Measurements from ENCODE around the gene RDH14. TPM values are rescaled to one million over a fixed set of nuclear protein-coding genes. Genes with fewer than 3 reads are reported as not detected.

Gene RDH14, protein sequence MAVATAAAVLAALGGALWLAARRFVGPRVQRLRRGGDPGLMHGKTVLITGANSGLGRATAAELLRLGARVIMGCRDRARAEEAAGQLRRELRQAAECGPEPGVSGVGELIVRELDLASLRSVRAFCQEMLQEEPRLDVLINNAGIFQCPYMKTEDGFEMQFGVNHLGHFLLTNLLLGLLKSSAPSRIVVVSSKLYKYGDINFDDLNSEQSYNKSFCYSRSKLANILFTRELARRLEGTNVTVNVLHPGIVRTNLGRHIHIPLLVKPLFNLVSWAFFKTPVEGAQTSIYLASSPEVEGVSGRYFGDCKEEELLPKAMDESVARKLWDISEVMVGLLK
- 22.4 TPM for total RNA-seq
- long read RNA-seq, transcript RDH14-201 (2 exons, 1,587 nt) = major isoform, 37 of 42 reads
- long read RNA-seq, partial matches to known transcripts = 0 of 42 reads
- long read RNA-seq, other reads (novel, unspliced or antisense) = 4 of 42 reads

DNA sequence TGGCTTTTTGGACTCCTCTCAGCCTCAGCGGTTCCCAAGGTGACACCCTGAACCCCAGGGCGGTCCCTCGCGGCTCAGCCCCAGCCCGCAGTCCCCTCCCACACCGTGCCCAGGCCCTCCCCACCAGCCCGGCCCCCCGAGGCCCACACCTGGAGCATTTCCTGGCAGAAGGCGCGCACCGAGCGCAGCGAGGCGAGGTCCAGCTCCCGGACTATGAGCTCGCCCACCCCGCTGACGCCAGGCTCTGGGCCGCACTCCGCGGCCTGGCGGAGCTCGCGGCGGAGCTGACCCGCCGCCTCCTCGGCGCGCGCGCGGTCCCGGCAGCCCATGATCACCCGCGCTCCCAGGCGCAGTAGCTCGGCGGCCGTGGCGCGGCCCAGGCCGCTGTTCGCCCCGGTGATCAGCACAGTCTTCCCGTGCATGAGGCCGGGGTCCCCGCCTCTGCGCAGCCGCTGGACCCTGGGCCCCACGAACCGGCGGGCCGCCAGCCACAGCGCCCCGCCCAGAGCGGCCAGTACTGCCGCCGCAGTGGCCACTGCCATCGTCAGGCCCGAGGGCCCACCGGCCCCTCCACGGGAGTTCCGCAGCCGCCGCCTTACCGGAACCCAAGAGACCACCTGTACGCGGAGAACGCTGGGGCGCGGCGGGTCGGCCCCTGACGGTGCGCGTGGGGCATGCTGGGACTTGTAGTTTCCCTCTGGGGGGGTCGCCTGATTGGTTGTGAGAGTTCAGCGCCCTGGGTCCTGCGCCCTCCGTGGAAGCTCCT is at the start of gene RDH14:
Gene RDH14, minus strand, starts transcription at position 623 of the 766 bp plus-strand sequence. Its CDS starts 81 bp downstream, at position 542.
- Histone ChIP-seq H3K27ac (peak within 1 kb of the TSS; percentile 98), H3K27me3 (no peaks in the 10 kb centered on the region), H3K9me3 (no peaks in the 10 kb centered on the region), H3K4me1 (peaks cover 24% of the 10 kb centered on the region), H3K36me3 (peaks cover 3% of the 10 kb centered on the region), H3K4me3 (peak within 1 kb of the TSS; percentile 92)
- intact Hi-C loops (cut with DNase I) = no loop called here
- DNase-seq (peak; percentile 96), ATAC-seq (peak; percentile 98)
- TF ChIP-seq, protein P1, sequence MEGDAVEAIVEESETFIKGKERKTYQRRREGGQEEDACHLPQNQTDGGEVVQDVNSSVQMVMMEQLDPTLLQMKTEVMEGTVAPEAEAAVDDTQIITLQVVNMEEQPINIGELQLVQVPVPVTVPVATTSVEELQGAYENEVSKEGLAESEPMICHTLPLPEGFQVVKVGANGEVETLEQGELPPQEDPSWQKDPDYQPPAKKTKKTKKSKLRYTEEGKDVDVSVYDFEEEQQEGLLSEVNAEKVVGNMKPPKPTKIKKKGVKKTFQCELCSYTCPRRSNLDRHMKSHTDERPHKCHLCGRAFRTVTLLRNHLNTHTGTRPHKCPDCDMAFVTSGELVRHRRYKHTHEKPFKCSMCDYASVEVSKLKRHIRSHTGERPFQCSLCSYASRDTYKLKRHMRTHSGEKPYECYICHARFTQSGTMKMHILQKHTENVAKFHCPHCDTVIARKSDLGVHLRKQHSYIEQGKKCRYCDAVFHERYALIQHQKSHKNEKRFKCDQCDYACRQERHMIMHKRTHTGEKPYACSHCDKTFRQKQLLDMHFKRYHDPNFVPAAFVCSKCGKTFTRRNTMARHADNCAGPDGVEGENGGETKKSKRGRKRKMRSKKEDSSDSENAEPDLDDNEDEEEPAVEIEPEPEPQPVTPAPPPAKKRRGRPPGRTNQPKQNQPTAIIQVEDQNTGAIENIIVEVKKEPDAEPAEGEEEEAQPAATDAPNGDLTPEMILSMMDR (IDR thresholded peaks at IDR 0.05) = peak; percentile 9

DNA sequence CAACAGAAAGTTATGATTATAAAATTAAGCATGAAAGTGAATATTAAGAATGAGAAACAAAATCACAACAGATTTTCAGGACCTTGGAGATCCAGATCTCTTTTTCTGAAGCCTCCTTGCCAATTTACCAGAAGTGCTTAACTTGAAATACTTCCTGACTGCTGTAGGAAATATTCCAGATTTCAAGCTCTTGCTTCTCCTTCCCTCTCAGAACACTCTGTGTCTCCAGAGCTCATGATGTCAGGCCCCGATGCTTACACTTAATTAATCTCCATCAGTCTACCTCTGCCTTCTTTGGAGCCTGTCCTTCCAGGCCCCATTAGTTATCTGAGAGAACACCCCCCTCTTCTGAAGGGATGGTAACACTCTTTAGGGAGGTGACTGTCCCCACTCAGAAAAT is 49.6 kb upstream of the RDH14 start:
- TF ChIP-seq, protein P1 (IDR thresholded peaks at IDR 0.05) = no peak
- intact Hi-C loops (cut with DNase I) = no loop called here
- no peak overlapping the region for H3K4me3 ChIP-seq
- H3K27ac ChIP-seq = no peak overlapping the region
- no peaks in the 10 kb centered on the region for H3K27me3 ChIP-seq
- no peaks in the 10 kb centered on the region for H3K36me3 ChIP-seq
- ATAC-seq = peak; percentile 28
- DNase-seq = no peak
- no peaks in the 10 kb centered on the region for H3K4me1 ChIP-seq
- no peaks in the 10 kb centered on the region for H3K9me3 ChIP-seq

DNA sequence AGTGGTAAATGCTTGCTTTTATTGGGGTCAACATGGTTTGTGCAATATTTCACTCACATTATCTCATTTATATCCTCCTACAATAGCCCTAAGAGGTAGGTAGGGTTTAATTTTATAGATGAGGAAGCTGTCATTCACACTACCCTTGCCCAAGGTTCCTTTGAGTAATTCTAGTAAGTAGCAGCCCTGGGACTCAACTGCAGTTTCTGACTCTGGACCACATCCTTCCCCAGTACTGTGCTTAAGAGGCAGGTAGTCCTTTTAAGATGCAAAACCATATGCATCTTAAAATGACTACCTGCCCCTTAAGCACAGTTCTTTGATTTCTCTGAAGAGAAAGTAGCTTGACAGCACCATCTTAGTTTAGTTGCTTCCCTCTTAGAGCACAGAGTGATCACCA is 44.7 kb upstream of the RDH14 start:
- DNase-seq = no peak
- Histone ChIP-seq H3K9me3 (no peaks in the 10 kb centered on the region), H3K27ac (no peak overlapping the region), H3K27me3 (no peaks in the 10 kb centered on the region), H3K4me1 (no peaks in the 10 kb centered on the region), H3K36me3 (no peaks in the 10 kb centered on the region), H3K4me3 (no peak overlapping the region)
- intact Hi-C loops (cut with DNase I) = no loop called here
- no peak for ATAC-seq
- TF ChIP-seq, protein P1 (IDR thresholded peaks at IDR 0.05) = no peak

DNA sequence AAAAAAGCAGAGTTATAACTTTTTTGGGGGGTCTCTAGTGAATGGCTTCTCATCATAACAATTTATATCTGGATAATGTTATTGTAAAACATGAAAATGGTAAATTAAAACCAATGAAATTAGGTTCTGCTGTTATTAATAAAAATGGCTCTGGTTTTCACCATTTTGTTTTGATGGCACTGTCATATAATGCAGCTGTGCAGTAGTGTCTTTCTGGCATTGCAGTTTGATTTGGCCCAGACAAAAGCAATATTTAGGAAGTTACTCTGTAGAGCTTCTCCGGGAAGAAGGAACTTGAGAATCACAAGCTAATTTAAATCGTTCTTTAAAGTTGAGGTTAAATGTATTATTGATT is 44.1 kb upstream of the RDH14 start:
- ATAC-seq (no peak), DNase-seq (no peak)
- no peaks in the 10 kb centered on the region for H3K27me3 ChIP-seq
- H3K27ac ChIP-seq = no peak overlapping the region
- H3K4me1 ChIP-seq = no peaks in the 10 kb centered on the region
- intact Hi-C loops (cut with DNase I) = no loop called here
- TF ChIP-seq, protein P1 (IDR thresholded peaks at IDR 0.05) = no peak
- H3K9me3 ChIP-seq = no peaks in the 10 kb centered on the region
- no peak overlapping the region for H3K4me3 ChIP-seq
- H3K36me3 ChIP-seq = no peaks in the 10 kb centered on the region

DNA sequence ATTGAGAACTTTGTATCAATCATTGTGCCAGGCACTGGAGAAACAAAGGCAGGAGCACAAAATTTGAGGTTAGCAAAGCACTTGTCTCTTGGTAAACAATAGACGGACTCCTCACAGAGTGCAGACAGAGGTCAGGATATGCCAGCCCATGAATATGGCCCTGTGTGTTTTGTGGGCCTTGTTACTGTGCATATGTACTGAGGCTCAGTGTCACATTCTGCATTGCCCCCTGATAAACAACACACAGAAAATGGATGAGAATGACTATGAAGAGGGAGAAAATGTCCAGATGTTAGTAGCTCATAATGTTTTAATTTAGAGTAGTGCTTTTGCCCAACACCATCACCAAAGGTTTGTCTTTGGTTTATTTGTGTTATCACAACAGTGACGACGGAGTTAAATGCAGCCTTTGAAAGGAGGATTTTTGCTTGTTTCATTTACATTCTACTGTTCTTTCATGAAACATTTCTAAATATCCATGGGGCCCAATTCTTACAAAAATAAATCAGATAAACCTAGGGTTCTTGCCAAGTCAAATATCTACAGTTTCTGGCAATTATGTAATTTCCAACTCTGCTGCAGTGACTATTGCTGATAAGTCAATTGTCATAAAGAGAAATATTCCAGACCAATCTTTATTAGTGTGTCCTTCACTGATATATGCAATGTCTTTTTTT is 43.5 kb upstream of the RDH14 start:
- intact Hi-C loops (cut with DNase I) = no loop called here
- Histone ChIP-seq H3K27me3 (no peaks in the 10 kb centered on the region), H3K36me3 (no peaks in the 10 kb centered on the region), H3K9me3 (no peaks in the 10 kb centered on the region), H3K4me1 (no peaks in the 10 kb centered on the region), H3K27ac (no peak overlapping the region), H3K4me3 (no peak overlapping the region)
- no peak for ATAC-seq
- DNase-seq = no peak
- TF ChIP-seq, protein P1 (IDR thresholded peaks at IDR 0.05) = no peak

Measured in upper lobe of right lung (tissue), 1 donor.